ENCODE measurements around the gene DPYSL3.

DNA sequence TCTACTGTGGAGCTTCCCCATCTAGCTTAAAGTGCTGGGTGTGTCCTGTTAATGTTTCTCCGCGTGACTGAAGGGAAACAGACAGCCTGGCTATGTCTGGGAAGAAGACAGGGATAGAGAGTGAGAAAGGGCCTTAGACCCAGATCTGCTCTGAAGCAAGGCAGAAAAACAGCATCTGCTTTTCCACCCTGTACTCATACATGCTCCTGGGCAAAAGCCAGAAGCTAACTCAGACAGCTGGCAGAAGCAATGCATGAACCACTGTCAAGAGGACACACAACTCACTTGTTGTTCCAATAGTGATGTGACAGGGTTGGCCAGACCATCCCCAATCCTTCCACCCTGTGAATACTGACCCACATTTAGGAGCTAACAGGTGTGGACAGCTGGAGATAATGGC lies 63.3 kb downstream of the DPYSL3 start:
- no peak for TF ChIP-seq YY1 (IDR thresholded peaks at IDR 0.05)
- no peak for TF ChIP-seq CTCF (IDR thresholded peaks at IDR 0.05; ENCODE audit: low read depth, low read length, missing input control)
- TF ChIP-seq SP1 (IDR thresholded peaks at IDR 0.05), result no peak
- TF ChIP-seq TAF1 (conservative IDR thresholded peaks at IDR 0.05), result no peak
- TF ChIP-seq ZBTB33 (IDR thresholded peaks at IDR 0.05), result no peak
- TF ChIP-seq GABPA (IDR thresholded peaks at IDR 0.05 in 1 of 2, conservative IDR thresholded peaks at IDR 0.05 in 1 of 2), result no peak

Data from liver (tissue), 3 donors.